CD4-positive, alpha-beta memory T cell (primary cell): Measurements from ENCODE around the gene NDN. TPM values are rescaled to one million over a fixed set of nuclear protein-coding genes. Genes with fewer than 3 reads are reported as not detected.
"Not testable (repeated sequence)": the region's sequence is repeated elsewhere in the genome, so short reads cannot be mapped to it uniquely, and the experiment has no call there.

Source experiments
- CTCF ChIA-PET: fragments of 350-600 bp; sonication (Branson Sonifier 250); formaldehyde crosslinking; loops from one replicate; lab custom pipeline; 2021; ENCODE audit warnings: inconsistent platforms; ENCODE audit not compliant: partially characterized antibody; lab: Charles Lee
- POLR2A ChIA-PET: fragments of 350-600 bp; sonication (Branson Sonifier 250); formaldehyde crosslinking; loops from one replicate; lab custom pipeline; 2021; ENCODE audit not compliant: partially characterized antibody; lab: Charles Lee
- DNase-seq, 5 donors: peaks; one replicate each; pipeline versions ENCODE4 v3.0.0 to v3.0.0-alpha.2; 2020 to 2022; ENCODE audit warnings: mixed read lengths in 1 of 5
- H3K27ac ChIP-seq: one replicate; pipeline ENCODE4 v1.7.0; 2013; ENCODE audit warnings: low read depth, low read length
- H3K27me3 ChIP-seq: 2 replicates; pipeline ENCODE4 v1.7.0; 2013; ENCODE audit warnings: mild to moderate bottlenecking, low read length, moderate library complexity; ENCODE audit not compliant: insufficient read depth
- H3K36me3 ChIP-seq: 2 replicates; pipeline ENCODE4 v1.7.0; 2013; ENCODE audit warnings: mild to moderate bottlenecking, low read length, moderate library complexity; ENCODE audit not compliant: insufficient read depth
- H3K4me1 ChIP-seq: 2 replicates; pipeline ENCODE4 v1.7.0; 2013; ENCODE audit warnings: mild to moderate bottlenecking, low read length, moderate library complexity; ENCODE audit not compliant: insufficient read depth
- H3K4me3 ChIP-seq, 2 donors: one replicate each; pipeline ENCODE4 v1.7.0; 2013; ENCODE audit warnings: low read length in 2 of 2, mild to moderate bottlenecking in 1 of 2
- H3K9me3 ChIP-seq, 2 donors: one replicate each; pipeline ENCODE4 v1.7.0; 2013; ENCODE audit warnings: low read length in 2 of 2, control low read depth in 1 of 2; ENCODE audit not compliant: control insufficient read depth in 1 of 2
- H3K27ac Mint-ChIP-seq, 7 donors: one replicate each; pipeline ENCODE4 v1.8.0; 2020 to 2021; ENCODE audit warnings: mixed read lengths in 7 of 7, mild to moderate bottlenecking in 6 of 7, inconsistent platforms in 3 of 7, moderate library complexity in 3 of 7
- H3K27me3 Mint-ChIP-seq, 2 donors: one replicate each; pipeline ENCODE4 v1.8.0; 2020 to 2021; ENCODE audit warnings: mixed read lengths in 2 of 2
- H3K36me3 Mint-ChIP-seq, 2 donors: one replicate each; pipeline ENCODE4 v1.8.0; 2020 to 2021; ENCODE audit warnings: mixed read lengths in 2 of 2, inconsistent platforms in 1 of 2, mild to moderate bottlenecking in 1 of 2
- H3K4me1 Mint-ChIP-seq, 4 donors: one replicate each; pipeline ENCODE4 v1.8.0; 2020 to 2021; ENCODE audit warnings: mixed read lengths in 4 of 4, mild to moderate bottlenecking in 1 of 4
- H3K4me3 Mint-ChIP-seq, 8 donors: one replicate each; pipeline ENCODE4 v1.8.0; 2020 to 2021; ENCODE audit warnings: mixed read lengths in 8 of 8, mild to moderate bottlenecking in 7 of 8, moderate library complexity in 6 of 8, inconsistent platforms in 3 of 8
- H3K9me3 Mint-ChIP-seq, 8 donors: one replicate each; pipeline ENCODE4 v1.8.0; 2020 to 2021; ENCODE audit warnings: mixed read lengths in 8 of 8, mild to moderate bottlenecking in 5 of 8, inconsistent platforms in 3 of 8, moderate library complexity in 1 of 8
- intact Hi-C: fragments of 100-400 bp; cut with micrococcal nuclease; formaldehyde crosslinking; loops from one replicate; pipeline ENCODE4 v1.15.1; 2023
- polyA plus RNA-seq, 2 donors: library from polyadenylated mRNA; unstranded; fragments of 300-500 nt; fragmentation: Illumina TruSeq; gene quantifications; one replicate each; pipeline ENCODE4 v1.2.3, GENCODE V29; 2021
- total RNA-seq, 2 experiments: library from RNA; stranded (reverse); gene quantifications; one replicate each; pipeline ENCODE4 v1.2.3, GENCODE V29; 2021

NDN gene, protein sequence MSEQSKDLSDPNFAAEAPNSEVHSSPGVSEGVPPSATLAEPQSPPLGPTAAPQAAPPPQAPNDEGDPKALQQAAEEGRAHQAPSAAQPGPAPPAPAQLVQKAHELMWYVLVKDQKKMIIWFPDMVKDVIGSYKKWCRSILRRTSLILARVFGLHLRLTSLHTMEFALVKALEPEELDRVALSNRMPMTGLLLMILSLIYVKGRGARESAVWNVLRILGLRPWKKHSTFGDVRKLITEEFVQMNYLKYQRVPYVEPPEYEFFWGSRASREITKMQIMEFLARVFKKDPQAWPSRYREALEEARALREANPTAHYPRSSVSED
- total RNA-seq, result under 1 TPM in 1 of 2 experiments, not detected in 1; 0.19 TPM
- under 1 TPM in 1 of 2 donors, not detected in 1; 0.73 TPM for polyA plus RNA-seq

DNA sequence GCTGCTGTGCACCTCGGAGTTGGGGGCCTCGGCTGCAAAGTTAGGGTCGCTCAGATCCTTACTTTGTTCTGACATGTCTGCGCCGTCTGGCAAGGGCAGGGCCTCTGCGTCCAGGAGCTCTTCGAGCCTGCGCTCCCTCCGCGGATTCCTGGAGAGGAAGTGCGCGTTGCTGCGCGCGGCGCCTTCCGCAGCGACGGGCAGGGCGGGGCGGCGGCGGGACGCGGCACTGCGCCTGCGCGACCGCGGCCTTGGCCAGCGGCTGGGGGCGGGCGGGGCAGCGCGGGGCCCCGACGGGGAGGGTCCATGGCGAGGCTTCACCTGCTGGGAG lies at the start of gene NDN:
Gene NDN, minus strand, starts transcription at position 163 of the 328 bp plus-strand sequence. Its CDS starts 88 bp downstream, at position 75.
- intact Hi-C loops, result no loop called here
- CTCF ChIA-PET, result interaction anchor here (0.6 kb wide), 1 partner anchor 1995 kb away, joined by 3 read pairs; no protein-coding TSS in a partner anchor

DNA sequence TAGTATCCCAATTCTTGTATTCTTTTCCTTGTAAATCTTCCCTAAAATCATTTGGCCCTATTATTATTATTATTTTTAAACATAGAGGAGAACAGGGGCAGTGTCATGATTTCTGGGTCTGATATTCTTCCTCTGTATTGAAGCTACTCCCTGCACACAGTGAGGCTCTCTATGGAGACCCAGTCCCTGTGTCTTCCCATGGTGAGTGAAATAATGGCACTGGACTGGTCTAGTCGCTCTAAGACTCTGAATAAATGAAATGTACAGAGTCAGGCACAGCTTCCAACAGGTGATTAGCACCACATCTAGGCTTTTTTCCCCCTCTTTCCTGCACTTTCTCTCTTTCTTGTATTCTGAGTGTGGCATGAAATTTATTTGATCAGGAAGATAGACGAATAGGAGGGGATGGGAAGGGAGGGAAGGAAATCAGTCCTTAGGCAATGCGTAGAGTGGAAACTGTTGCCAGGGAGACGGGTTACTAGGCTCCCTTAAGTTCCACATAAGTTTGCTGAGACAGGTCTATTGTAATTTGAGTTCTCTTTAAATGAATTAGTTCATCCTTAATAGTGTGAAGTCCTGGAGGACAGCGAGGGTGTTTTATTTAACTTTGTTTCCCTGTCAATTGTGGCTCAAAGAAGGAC lies 49.0 kb upstream of the NDN start:
- no peaks in the 10 kb centered on the region for H3K27me3 ChIP-seq
- Mint-ChIP-seq H3K27ac (no peak overlapping the region), H3K36me3 (no peaks in the 10 kb centered on the region), H3K9me3 (peaks cover 0 to 17% (median 6%) of the 10 kb centered on the region in 8 donors), H3K4me3 (no peak overlapping the region), H3K27me3 (no peaks in the 10 kb centered on the region), H3K4me1 (no peaks in the 10 kb centered on the region)
- no peak for DNase-seq
- CTCF ChIA-PET, result no interaction called here
- H3K4me1 ChIP-seq, result no peaks in the 10 kb centered on the region
- intact Hi-C loops, result no loop called here
- no peak overlapping the region for H3K4me3 ChIP-seq
- no peaks in the 10 kb centered on the region for H3K36me3 ChIP-seq
- POLR2A ChIA-PET, result no interaction called here
- H3K27ac ChIP-seq, result no peak overlapping the region
- H3K9me3 ChIP-seq, result no peaks in the 10 kb centered on the region

More for the DNA sequence above, at the start of gene NDN:
- Mint-ChIP-seq H3K27ac (no peak within 1 kb of the TSS), H3K27me3 (peaks cover 0 to 1% of the 10 kb centered on the region in 2 donors), H3K36me3 (no peaks in the 10 kb centered on the region), H3K4me1 (no peaks in the 10 kb centered on the region), H3K9me3 (peaks cover 0 to 8% (median 4%) of the 10 kb centered on the region in 8 donors), H3K4me3 (no peak within 1 kb of the TSS)
- POLR2A ChIA-PET, result no interaction called here
- no peak within 1 kb of the TSS for H3K27ac ChIP-seq
- H3K4me3 ChIP-seq, result no peak within 1 kb of the TSS
- no peaks in the 10 kb centered on the region for H3K27me3 ChIP-seq
- no peaks in the 10 kb centered on the region for H3K36me3 ChIP-seq
- H3K9me3 ChIP-seq, result no peaks in the 10 kb centered on the region
- no peak for DNase-seq
- no peaks in the 10 kb centered on the region for H3K4me1 ChIP-seq

DNA sequence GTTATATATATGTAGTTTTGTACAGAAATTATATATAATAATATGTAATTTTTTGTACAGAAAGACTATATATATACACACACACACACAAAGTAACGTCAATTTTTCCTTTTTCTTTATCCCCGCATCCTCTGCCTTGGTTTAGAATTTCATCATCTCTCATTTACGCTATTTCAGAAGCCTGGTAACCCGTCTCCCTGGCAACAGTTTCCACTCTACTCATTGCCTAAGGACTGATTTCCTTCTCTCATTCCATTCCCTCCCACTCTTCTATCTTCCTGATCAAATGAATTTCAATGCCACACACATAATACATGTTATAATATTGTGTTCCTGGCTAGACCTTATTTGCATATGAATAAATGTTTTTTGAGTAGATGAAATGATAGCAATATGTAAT lies 47.8 kb upstream of the NDN start:
- Histone ChIP-seq H3K4me3 (no peak overlapping the region), H3K9me3 (no peaks in the 10 kb centered on the region), H3K27me3 (no peaks in the 10 kb centered on the region), H3K4me1 (no peaks in the 10 kb centered on the region), H3K36me3 (no peaks in the 10 kb centered on the region), H3K27ac (no peak overlapping the region)
- no peaks in the 10 kb centered on the region for H3K27me3 Mint-ChIP-seq
- no peak overlapping the region for H3K27ac Mint-ChIP-seq
- CTCF ChIA-PET, result no interaction called here
- peaks cover 0 to 17% (median 5%) of the 10 kb centered on the region in 8 donors for H3K9me3 Mint-ChIP-seq
- no peak overlapping the region for H3K4me3 Mint-ChIP-seq
- H3K36me3 Mint-ChIP-seq, result no peaks in the 10 kb centered on the region
- DNase-seq, result no peak
- intact Hi-C loops, result no loop called here
- H3K4me1 Mint-ChIP-seq, result no peaks in the 10 kb centered on the region
- POLR2A ChIA-PET, result no interaction called here

DNA sequence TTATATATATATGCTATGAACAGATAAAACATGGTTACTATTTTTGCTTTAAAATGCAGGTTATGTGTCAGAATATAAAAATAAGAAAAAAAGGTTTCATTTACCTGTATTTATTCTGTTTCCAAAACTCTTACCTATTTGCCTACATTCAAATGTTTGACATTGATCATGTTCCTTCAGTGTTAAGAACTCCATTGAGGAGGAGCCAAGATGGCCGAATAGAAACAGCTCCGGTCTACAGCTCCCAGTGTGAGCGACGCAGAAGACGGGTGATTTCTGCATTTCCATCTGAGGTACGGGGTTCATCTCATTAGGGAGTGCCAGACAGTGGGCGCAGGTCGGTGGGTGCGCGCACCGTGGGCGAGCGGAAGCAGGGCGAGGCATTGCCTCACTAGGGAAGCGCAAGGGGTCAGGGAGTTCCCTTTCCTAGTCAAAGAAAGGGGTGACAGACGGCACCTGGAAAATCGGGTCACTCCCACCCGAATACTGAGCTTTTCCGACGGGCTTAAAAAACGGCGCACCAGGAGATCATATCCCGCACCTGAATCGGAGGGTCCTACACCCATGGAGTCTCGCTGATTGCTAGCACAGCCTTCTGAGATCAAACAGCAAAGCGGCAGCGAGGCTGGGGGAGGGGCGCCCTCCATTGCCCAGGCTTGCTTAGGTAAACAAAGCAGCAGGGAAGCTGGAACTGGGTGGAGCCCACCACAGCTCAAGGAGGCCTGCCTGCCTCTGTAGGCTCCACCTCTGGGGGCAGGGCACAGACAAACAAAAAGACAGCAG lies 27.0 kb upstream of the NDN start:
- H3K36me3 ChIP-seq, H3K4me3 ChIP-seq, H3K27ac Mint-ChIP-seq, H3K4me1 ChIP-seq, DNase-seq, intact Hi-C loops, H3K27me3 ChIP-seq, H3K36me3 Mint-ChIP-seq, H3K4me1 Mint-ChIP-seq, H3K9me3 ChIP-seq, POLR2A ChIA-PET, H3K27me3 Mint-ChIP-seq, H3K27ac ChIP-seq, CTCF ChIA-PET: not testable (repeated sequence)
- Mint-ChIP-seq H3K9me3 (peaks cover 0 to 16% (median 6%) of the 10 kb centered on the region in 8 donors), H3K4me3 (peak overlapping the region in 1 of 8 donors; percentile 39)

DNA sequence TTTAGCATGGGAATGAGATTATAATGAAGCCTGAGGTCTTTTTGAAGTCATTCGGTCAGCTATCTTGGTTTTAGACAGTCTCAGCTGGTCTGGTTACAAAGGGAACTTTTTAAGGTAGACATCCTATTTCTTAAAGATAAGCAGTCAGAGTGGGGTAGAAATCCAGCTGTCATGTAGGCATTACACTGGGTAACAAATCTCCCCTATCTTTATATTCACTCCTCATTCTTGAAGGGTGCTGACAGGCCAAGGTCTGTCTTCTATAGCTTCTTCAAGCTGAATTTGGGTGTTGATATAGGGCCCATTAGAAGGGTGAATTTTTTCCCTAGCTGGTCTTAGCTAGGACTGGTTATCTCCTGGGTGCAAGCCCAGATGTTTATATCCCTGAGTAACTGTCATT lies 21.2 kb upstream of the NDN start:
- intact Hi-C loops, result no loop called here
- Mint-ChIP-seq H3K36me3 (no peaks in the 10 kb centered on the region), H3K4me3 (no peak overlapping the region), H3K27ac (no peak overlapping the region), H3K27me3 (no peaks in the 10 kb centered on the region), H3K9me3 (peaks cover 0 to 21% (median 7%) of the 10 kb centered on the region in 8 donors), H3K4me1 (no peaks in the 10 kb centered on the region)
- H3K4me1 ChIP-seq, result no peaks in the 10 kb centered on the region
- no peaks in the 10 kb centered on the region for H3K36me3 ChIP-seq
- no peak overlapping the region for H3K27ac ChIP-seq
- ChIA-PET POLR2A (no interaction called here), CTCF (no interaction called here)
- no peaks in the 10 kb centered on the region for H3K9me3 ChIP-seq
- no peaks in the 10 kb centered on the region for H3K27me3 ChIP-seq
- no peak overlapping the region for H3K4me3 ChIP-seq
- no peak for DNase-seq

DNA sequence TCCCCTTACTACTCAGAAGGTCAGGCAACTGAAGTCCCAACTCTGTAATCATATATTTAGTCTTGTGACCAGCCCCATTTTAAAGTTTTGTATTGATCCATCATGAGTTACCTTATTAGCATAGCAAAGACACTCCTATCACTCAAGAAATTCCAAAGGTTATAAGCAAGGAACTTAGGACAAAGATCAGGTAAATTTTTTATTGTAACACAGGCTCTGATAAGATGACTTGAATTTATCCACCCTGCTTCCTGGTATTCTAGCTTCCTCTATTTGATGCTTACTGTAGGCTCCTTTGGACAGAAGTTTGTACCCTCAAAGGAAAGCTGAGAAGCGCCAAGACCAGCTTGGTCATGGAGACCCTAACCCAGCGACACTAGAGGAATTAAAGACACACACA lies 8.2 kb upstream of the NDN start:
- Histone ChIP-seq H3K9me3 (no peaks in the 10 kb centered on the region), H3K36me3 (no peaks in the 10 kb centered on the region), H3K4me3 (no peak overlapping the region), H3K27me3 (no peaks in the 10 kb centered on the region), H3K27ac (no peak overlapping the region), H3K4me1 (no peaks in the 10 kb centered on the region)
- DNase-seq, result no peak
- Mint-ChIP-seq H3K36me3 (no peaks in the 10 kb centered on the region), H3K27me3 (no peaks in the 10 kb centered on the region), H3K4me3 (no peak overlapping the region), H3K9me3 (peaks cover 0 to 18% (median 3%) of the 10 kb centered on the region in 8 donors), H3K27ac (no peak overlapping the region), H3K4me1 (no peaks in the 10 kb centered on the region)
- intact Hi-C loops, result no loop called here
- POLR2A ChIA-PET, result no interaction called here
- CTCF ChIA-PET, result no interaction called here

DNA sequence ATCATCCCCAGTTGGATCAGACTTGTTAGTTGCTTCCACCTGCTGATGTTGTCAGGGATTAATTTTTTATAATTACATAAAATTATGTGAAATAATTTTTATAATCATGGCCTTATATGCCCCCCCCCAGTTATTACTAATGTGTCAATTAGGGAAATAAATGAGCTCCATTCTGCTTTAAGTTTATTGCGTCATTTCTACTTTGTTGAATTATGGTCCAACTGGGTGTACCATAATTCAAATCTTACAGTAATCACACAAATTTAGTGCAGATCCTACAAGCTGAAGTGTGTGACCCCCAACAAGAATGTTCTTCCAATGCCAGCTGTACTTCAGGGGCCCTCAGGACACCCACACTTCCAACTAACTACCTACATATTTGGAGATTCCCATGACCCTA lies 7.5 kb upstream of the NDN start:
- no peaks in the 10 kb centered on the region for H3K4me1 ChIP-seq
- ChIA-PET CTCF (no interaction called here), POLR2A (no interaction called here)
- Mint-ChIP-seq H3K27ac (no peak overlapping the region), H3K4me3 (no peak overlapping the region), H3K9me3 (peaks cover 0 to 16% (median 3%) of the 10 kb centered on the region in 8 donors), H3K4me1 (no peaks in the 10 kb centered on the region), H3K27me3 (no peaks in the 10 kb centered on the region), H3K36me3 (no peaks in the 10 kb centered on the region)
- intact Hi-C loops, result no loop called here
- no peak overlapping the region for H3K4me3 ChIP-seq
- H3K27ac ChIP-seq, result no peak overlapping the region
- no peaks in the 10 kb centered on the region for H3K27me3 ChIP-seq
- DNase-seq, result no peak
- H3K9me3 ChIP-seq, result no peaks in the 10 kb centered on the region
- no peaks in the 10 kb centered on the region for H3K36me3 ChIP-seq
